NCI-H2171 treated with DMSO at 0.1 percent for 48 hours (cell line): ENCODE measurements around the gene STEAP4.

Source experiments
- DNase-seq: peaks from one replicate; lab custom pipeline; 2025; lab: John Stamatoyannopoulos, UW

The STEAP4 gene

GRCh38 chr7:88306590-88307048 lies at the start of gene STEAP4:
STEAP4 (minus strand) TSS chr7:88306894; CDS start chr7:88284269, 22,625 bp downstream.
- no peak for DNase-seq

- no peak for DNase-seq
Observed at GRCh38 chr7:88355011-88355410, 48.3 kb upstream of the STEAP4 start.

GRCh38 chr7:88350118-88350517 lies 43.4 kb upstream of the STEAP4 start:
- no peak for DNase-seq

- DNase-seq = no peak
Observed at GRCh38 chr7:88347517-88347916, 40.8 kb upstream of the STEAP4 start.

DNA sequence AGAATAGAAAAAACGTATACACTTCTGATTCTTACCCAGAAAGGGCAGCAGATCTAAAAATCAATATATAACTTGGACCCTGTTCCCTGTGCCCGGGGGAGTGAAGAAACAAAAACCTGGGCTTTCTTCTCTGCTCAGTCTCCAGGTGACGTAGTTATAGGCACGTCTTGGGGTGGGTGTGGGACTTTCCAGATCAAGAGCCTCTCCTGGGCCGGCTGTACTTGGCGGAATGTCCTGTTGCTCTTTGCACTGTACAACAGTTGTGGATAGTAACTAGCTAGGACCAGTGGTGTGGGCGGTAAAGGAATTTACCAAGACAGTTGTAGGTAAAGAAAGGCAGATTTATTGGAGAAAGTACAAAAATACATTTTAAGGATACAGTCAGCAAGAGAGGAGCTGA lies 40.4 kb upstream of the STEAP4 start:
- DNase-seq = no peak

DNA sequence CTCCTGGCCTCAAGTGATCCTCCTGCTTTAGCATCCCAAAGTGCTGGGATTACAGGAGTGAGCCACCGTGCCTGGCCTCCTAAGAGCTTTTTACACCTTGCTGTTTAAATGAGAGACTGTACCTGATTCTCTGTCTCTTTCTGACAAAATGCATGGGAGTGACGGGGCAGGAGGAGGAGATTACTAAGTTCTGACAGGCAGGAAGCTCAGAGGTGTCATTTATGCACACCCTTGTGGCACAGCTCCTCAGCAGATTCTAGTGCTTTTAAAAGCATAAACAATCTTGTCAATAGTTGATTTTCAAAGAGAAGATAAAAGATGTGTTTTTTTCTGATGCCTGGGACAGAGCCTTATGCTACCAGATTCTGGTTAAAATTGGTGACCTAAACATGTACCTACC lies 39.7 kb upstream of the STEAP4 start:
- DNase-seq = no peak

GRCh38 chr7:88344956-88345832 lies 38.5 kb upstream of the STEAP4 start:
- peak; percentile 25 for DNase-seq

GRCh38 chr7:88344271-88344670 lies 37.6 kb upstream of the STEAP4 start:
- no peak for DNase-seq

- DNase-seq = no peak
Observed at GRCh38 chr7:88339195-88339922, 32.7 kb upstream of the STEAP4 start.

GRCh38 chr7:88338503-88338902 lies 31.8 kb upstream of the STEAP4 start:
- no peak for DNase-seq

DNA sequence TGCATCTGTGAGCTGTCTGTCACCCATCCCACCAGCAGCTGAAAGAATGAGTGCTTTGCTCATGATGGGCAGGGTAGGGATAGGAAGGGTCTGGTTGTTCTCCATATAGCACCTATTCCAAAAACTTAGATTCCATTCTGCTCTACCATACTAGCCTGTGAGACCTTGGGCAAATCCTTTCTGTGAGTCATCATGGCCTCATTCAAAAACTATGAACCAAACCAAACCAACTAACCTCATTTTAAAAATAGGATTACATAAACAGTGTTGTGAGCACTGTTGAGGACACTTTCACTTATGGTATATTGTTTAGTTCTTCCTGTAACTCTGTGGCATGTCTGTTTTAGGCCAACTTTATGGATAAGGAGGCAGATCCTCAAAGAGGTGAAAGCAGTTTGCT lies 30.9 kb upstream of the STEAP4 start:
- no peak for DNase-seq

GRCh38 chr7:88331322-88331721 lies 24.6 kb upstream of the STEAP4 start:
- no peak for DNase-seq

DNA sequence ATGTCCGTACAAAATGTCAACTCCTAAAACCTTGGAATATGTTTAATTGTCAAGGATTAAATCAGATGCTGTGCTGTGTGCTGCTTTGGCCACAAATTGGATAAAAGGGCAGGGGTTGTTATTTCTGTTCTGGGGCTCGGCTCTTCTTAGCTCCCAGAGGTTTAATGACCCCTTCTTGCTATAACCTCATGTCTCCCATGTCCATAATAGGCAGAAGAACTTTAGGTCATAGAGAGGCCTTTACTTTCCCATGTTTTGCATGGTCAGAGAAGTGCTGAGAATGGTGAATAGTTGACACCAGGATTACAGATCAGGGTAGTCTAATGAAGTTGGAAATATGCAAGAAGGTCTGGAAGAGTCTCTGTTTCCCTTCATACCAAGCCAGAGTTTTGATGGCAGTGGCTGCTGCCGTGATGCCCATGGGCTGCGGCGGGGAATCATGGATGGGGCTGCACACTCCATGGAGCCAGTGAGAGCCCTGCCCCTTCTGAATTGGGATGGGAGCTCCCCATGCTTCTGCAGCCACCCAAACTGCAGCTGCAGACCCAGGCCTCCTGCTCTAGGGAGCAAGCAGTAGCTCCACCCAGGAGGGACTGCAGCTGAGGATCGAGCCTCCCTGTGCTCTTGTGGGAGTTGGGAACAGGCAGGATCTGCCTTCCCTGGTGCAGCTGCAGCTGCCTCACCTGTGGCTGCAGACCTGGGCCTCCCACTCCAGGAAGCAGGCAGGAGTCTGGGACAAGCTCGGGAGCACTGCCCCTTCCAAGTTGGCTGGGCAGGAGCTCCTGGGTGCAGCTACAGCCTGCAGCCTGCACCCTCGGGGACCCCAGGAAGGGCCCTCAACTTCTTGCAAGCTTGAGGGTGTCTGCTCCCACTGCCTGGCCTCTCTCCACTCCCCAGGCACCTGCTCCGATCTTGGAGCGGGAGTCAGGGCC lies 23.1 kb upstream of the STEAP4 start:
- no peak for DNase-seq

- no peak for DNase-seq
Observed at GRCh38 chr7:88328787-88329186, 22.1 kb upstream of the STEAP4 start.

GRCh38 chr7:88324699-88325098 lies 18.0 kb upstream of the STEAP4 start:
- no peak for DNase-seq

GRCh38 chr7:88322151-88322550 lies 15.5 kb upstream of the STEAP4 start:
- DNase-seq = no peak

DNA sequence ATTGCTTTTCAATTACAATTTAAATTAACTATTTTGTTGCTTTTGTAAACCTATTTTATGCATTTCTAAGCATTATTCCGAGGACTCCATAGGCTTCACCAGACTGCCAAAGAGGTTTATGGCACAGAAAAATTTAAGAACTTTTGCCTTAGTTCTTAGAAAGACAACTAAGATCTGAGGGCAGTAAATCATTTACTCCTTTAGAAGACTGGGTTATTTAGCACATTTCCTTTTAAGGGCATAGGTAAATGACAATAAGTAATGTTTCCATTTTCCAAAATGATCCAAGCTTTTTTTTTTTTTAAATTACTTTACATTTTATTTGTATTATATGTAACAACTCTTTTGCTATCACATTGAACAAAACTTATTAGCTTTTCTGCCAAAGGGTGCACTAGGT lies 15.0 kb upstream of the STEAP4 start:
- DNase-seq = no peak

- no peak for DNase-seq
Observed at GRCh38 chr7:88318196-88318595, 11.5 kb upstream of the STEAP4 start.

- DNase-seq = no peak
Observed at GRCh38 chr7:88317422-88317821, 10.7 kb upstream of the STEAP4 start.

GRCh38 chr7:88316456-88316855 lies 9.8 kb upstream of the STEAP4 start:
- DNase-seq = no peak

GRCh38 chr7:88315522-88315921 lies 8.8 kb upstream of the STEAP4 start:
- no peak for DNase-seq

DNA sequence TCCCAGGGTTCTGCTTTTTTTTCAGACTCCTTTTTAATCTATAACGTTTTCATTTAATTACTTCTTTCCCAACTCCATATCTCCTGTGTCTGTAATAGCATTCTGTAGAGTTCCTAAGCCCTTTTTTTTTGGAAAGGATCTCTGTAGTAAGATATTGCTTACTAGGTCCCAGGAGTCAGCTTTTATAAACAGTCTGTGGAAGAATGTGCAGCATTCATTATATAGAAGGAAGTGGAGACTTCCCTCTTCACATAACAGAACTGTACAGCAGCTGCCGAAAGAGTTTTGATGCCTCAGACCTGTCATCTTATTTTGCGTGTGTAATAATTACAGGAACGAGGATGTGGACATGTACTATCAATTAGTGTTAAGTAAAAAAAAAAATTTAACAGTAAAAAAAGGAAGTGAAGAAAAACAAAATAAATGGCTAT lies 7.4 kb upstream of the STEAP4 start:
- no peak for DNase-seq
